PC-3 (cell line): ENCODE data around the gene DNAH5.

Experiments used
- EZH2 ChIP-seq: fragments of 300-600 bp; sonication (generic); IDR thresholded peaks from one replicate; pipeline ENCODE4 v1.6.1; 2017; ENCODE audit warnings: antibody characterized with exemption, mild to moderate bottlenecking, low read length; ENCODE audit not compliant: unreplicated experiment
- EZH2phosphoT487 ChIP-seq: fragments of 300-600 bp; sonication (generic); IDR thresholded peaks from 2 replicates; pipeline ENCODE4 v1.6.1; 2018; ENCODE audit warnings: mild to moderate bottlenecking, antibody characterized with exemption, low read length, borderline replicate concordance
- TF ChIP-seq, protein P1 (sequence below): fragments of 300-600 bp; sonication (generic); conservative IDR thresholded peaks from 2 replicates; pipeline ENCODE4 v1.5.1; 2017; ENCODE audit warnings: antibody characterized with exemption, low read depth, mild to moderate bottlenecking, low read length

DNA sequence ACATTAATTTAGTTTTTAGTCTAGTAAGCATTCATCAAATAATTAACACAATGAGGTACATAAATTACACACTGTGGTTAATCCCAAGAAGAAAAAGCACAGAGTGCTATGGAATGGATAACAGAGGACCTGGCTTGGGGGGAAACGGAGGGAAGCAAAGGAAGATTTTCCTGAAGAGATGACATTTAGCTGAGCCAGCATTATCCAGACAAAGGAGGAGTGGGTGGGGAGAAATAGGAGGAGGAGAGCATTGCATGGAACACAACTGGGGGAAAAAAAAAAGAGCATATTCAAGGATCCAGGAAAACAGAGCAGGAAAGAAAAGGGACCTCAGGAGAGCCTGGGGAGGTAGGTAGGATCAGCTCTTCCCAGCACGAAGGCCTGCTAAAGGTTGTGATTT is 170.8 kb downstream of the DNAH5 start:
- TF ChIP-seq, protein P1, sequence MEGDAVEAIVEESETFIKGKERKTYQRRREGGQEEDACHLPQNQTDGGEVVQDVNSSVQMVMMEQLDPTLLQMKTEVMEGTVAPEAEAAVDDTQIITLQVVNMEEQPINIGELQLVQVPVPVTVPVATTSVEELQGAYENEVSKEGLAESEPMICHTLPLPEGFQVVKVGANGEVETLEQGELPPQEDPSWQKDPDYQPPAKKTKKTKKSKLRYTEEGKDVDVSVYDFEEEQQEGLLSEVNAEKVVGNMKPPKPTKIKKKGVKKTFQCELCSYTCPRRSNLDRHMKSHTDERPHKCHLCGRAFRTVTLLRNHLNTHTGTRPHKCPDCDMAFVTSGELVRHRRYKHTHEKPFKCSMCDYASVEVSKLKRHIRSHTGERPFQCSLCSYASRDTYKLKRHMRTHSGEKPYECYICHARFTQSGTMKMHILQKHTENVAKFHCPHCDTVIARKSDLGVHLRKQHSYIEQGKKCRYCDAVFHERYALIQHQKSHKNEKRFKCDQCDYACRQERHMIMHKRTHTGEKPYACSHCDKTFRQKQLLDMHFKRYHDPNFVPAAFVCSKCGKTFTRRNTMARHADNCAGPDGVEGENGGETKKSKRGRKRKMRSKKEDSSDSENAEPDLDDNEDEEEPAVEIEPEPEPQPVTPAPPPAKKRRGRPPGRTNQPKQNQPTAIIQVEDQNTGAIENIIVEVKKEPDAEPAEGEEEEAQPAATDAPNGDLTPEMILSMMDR = no peak
- TF ChIP-seq EZH2 (no peak), EZH2phosphoT487 (no peak)
